Fibroblast of villous mesenchyme (primary cell): ENCODE data around the gene ABR. TPM values are rescaled to one million over a fixed set of nuclear protein-coding genes. Genes with fewer than 3 reads are reported as not detected.

Experiments used
- DNase-seq: peaks from one replicate; pipeline ENCODE4 v3.0.0-alpha.2; 2010; ENCODE audit warnings: low read depth
- H3K4me3 ChIP-seq: 2 replicates; pipeline ENCODE4 v1.5.1; 2011; ENCODE audit warnings: low read depth, mild to moderate bottlenecking, low read length
- total RNA-seq: library from RNA; depleted of rRNA; stranded (reverse); fragments of >200 nt; gene quantifications from 2 replicates; pipeline ENCODE4 v1.2.3, GENCODE V29; 2012
- TF ChIP-seq, protein P1 (sequence below): IDR thresholded peaks from 2 replicates; pipeline ENCODE4 v1.5.1; 2012; ENCODE audit warnings: low read depth, mild to moderate bottlenecking, low read length; ENCODE audit not compliant: insufficient read depth

ABR gene
- total RNA-seq, 1 donor: 51.8 TPM

DNA sequence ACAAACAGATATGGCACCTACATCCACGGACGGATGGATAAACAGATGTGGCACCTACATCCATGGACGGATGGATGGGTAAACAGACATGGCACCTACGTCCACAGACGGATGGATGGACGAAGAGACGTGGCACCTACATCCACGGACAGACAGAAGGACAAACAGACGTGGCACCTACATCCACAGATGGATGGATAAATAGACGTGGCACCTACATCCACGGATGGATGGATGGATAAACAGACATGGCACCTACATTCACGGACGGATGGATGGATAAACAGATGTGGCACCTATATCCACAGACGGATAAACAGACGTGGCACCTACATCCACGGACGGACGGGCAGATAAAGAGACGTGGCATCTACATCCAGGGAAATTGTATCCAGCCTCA, 137.3 kb downstream of the ABR start:
- TF ChIP-seq, protein P1, sequence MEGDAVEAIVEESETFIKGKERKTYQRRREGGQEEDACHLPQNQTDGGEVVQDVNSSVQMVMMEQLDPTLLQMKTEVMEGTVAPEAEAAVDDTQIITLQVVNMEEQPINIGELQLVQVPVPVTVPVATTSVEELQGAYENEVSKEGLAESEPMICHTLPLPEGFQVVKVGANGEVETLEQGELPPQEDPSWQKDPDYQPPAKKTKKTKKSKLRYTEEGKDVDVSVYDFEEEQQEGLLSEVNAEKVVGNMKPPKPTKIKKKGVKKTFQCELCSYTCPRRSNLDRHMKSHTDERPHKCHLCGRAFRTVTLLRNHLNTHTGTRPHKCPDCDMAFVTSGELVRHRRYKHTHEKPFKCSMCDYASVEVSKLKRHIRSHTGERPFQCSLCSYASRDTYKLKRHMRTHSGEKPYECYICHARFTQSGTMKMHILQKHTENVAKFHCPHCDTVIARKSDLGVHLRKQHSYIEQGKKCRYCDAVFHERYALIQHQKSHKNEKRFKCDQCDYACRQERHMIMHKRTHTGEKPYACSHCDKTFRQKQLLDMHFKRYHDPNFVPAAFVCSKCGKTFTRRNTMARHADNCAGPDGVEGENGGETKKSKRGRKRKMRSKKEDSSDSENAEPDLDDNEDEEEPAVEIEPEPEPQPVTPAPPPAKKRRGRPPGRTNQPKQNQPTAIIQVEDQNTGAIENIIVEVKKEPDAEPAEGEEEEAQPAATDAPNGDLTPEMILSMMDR: no peak
- DNase-seq: no peak
- no peak overlapping the region for H3K4me3 ChIP-seq

DNA sequence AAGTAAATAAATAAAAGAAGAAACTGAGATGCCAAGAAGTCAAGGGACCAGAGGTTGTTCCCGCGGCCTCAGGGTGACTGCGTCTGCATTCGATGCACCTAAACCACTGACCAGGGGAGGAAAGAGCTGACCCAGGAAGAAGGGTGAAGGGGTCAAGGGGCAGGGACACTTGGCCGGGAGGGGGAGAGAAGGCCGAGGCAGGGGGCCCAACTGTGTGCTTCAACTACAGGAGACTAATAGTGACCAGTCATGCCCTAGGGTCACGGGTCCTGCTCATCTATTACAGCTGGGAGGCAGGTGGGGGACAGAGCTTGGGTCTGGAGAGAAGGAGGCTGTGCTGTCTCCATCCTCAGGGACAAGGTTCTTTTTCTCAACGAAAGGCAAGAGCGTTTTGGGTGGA, 138.0 kb downstream of the ABR start:
- DNase-seq: no peak
- no peak overlapping the region for H3K4me3 ChIP-seq
- TF ChIP-seq, protein P1: no peak

DNA sequence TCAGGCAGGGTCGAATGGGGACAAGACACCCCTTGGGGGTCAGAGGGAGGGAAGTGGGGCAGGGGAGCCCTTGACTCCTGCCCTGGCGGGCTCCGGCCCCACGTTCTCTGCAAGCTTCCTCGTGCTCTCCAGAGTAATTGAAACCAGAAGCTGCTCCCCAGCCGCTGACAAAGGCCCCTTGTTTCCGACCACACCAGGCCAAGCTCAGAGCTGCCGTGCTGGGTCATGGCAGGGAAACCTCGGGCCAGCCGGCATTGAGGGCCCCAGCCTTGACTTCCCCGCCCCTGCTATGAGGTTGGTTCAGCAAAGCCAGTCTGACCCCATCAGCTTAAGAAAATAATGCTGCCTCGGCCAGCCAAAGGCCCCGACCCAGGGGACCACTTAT, 139.6 kb downstream of the ABR start:
- no peak overlapping the region for H3K4me3 ChIP-seq
- TF ChIP-seq, protein P1: no peak
- DNase-seq: no peak

DNA sequence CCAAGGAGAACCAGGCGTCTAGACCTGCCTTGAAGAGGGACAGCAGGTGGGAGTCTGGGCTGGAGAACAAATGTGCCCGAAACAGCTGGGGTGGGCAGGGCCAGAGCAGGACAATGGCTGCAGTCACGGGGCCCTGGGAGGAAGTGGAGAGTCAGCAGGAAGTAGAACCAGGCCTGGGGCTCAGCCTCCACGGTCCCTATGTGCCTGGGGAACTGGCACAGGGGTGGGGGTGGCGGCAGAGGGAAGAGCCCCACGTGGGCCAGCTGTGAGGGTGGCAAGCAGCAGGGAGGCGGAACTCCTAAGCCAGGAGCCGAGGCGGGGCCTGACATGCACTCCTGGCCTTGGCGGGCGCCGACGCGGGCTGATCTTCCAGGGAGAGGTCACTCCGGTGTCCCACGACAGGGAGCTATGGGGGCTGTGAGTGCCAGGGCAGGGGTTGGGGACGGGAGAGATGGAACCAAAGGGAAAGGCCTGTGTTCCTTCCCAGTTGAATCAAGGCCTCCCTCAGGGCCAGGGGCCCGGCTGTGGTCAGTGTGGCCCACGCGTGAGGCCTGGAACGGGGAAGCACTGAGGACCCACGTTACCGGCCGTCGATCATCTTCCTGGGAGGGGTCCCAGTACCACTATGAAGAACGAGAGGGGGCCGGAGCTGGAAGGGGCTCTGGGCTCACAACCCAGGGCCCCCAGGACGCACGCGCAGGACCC, 140.1 kb downstream of the ABR start:
- DNase-seq: no peak
- no peak overlapping the region for H3K4me3 ChIP-seq
- TF ChIP-seq, protein P1: no peak

DNA sequence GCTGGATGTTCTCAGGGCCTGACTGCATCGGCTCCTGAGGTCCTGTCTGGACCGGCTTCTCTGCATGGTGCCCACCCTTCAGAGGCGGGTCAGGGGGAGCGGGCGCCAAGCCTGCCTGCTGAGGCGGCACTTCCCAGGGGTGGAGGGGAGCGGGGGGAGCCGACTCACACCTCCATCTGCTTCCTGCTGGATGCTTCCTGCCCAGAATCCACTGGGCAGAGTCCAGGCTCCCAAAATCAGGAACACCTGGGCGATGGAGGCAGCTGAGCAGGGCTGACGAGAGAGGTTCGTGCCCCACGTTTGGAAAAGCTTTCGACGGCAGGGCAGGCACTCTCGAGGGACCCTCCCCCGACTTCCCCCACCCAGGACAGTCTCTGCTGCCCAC, 140.7 kb downstream of the ABR start:
- no peak for DNase-seq
- no peak overlapping the region for H3K4me3 ChIP-seq
- TF ChIP-seq, protein P1: no peak

DNA sequence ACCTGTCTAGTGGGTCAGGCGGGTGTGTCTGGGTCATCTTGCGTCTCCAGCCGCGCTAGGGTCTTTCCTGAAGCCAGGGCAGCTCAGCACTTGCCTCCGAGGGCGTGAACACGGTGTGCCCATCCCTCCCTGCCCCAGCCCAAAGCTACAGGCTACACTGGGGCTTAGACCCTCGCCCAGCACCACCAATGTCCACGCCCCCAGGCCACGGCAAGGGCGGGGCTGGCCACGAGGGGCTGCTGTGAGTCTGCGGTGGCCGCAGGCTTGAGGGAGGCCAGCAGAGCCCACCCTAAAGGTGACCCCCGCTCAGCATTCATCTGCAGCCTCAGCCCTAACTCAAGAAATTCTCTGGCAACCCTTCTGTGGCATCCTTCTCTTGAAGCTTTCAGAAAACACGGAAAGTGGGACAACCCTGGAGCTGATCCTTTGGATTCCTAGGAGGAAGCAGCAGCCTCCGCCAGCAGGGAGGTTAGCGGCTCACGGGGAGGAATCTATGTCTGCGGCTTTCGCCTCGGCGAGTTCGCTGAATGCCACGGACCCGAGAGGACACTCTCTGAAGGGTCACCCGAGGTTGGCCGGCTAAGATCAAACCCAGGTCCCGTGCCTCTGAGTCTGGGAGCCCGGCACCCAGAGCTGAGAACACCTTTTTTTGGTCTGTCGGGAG, 141.2 kb downstream of the ABR start:
- no peak for DNase-seq
- H3K4me3 ChIP-seq: no peak overlapping the region
- TF ChIP-seq, protein P1: no peak
